Measurements from ENCODE around the gene TRIM56.
"Not testable (repeated sequence)": the region's sequence is repeated elsewhere in the genome, so short reads cannot be mapped to it uniquely, and the experiment has no call there.

The TRIM56 gene

DNA sequence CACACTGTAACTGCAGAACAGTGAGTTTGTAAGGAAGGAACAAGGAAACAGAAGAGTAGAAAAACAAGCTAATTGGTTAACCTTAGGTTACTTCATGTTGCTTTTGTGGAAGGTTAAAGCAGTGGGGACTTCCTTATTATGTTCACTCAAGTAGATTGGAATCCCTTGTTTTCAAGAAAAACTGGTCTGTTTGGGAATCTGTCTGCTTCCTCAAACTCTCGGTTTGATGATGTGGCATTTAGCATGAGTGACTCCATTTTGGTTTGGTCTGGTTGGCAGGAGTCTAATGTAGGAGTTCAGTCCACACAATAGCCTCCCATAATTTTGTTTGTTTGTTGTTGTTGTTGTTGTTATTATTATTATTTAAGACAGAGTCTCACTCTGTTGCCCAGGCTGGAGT lies 3.8 kb upstream of the TRIM56 start:
- TF ChIP-seq, protein P1, sequence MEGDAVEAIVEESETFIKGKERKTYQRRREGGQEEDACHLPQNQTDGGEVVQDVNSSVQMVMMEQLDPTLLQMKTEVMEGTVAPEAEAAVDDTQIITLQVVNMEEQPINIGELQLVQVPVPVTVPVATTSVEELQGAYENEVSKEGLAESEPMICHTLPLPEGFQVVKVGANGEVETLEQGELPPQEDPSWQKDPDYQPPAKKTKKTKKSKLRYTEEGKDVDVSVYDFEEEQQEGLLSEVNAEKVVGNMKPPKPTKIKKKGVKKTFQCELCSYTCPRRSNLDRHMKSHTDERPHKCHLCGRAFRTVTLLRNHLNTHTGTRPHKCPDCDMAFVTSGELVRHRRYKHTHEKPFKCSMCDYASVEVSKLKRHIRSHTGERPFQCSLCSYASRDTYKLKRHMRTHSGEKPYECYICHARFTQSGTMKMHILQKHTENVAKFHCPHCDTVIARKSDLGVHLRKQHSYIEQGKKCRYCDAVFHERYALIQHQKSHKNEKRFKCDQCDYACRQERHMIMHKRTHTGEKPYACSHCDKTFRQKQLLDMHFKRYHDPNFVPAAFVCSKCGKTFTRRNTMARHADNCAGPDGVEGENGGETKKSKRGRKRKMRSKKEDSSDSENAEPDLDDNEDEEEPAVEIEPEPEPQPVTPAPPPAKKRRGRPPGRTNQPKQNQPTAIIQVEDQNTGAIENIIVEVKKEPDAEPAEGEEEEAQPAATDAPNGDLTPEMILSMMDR (IDR thresholded peaks at IDR 0.05; ENCODE audit: insufficient read depth, low read depth, low read length, missing control alignments), result no peak
- no peak for DNase-seq (ENCODE audit: low read depth)
- no peak overlapping the region for H3K4me3 ChIP-seq (ENCODE audit: low read depth, low read length)

DNA sequence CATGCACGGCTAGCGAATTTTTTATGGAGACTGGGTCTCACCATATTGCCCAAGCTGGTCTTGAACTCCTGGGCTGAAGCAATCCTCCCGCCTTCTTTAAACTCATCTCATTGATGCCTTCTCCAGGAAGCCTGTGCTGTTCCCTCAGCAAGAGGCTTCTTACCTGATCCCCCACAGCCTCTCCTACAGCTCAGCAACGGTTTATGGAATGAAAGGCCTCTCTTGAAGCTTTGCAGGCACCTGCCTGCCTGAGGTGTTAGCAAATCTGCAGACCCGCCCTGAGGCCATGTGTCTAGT lies 468 bp upstream of the TRIM56 start:
- peak overlapping the region; percentile 87; the same call in 1 of the 2 replicates for H3K4me3 ChIP-seq (ENCODE audit: low read depth, low read length)
- TF ChIP-seq, protein P1 (IDR thresholded peaks at IDR 0.05; ENCODE audit: insufficient read depth, low read depth, low read length, missing control alignments), result no peak
- DNase-seq (ENCODE audit: low read depth), result no peak

DNA sequence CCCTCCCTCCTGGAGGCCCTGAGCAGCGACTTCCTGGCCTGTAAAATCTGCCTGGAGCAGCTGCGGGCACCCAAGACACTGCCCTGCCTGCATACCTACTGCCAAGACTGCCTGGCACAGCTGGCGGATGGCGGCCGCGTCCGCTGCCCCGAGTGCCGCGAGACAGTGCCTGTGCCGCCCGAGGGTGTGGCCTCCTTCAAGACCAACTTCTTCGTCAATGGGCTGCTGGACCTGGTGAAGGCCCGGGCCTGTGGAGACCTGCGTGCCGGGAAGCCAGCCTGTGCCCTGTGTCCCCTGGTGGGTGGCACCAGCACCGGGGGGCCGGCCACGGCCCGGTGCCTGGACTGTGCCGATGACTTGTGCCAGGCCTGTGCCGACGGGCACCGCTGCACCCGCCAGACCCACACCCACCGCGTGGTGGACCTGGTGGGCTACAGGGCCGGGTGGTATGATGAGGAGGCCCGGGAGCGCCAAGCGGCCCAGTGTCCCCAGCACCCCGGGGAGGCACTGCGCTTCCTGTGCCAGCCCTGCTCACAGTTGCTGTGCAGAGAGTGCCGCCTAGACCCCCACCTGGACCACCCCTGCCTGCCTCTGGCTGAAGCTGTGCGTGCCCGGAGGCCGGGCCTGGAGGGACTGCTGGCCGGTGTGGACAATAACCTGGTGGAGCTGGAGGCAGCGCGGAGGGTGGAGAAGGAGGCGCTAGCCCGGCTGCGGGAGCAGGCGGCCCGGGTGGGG lies 2.2 kb downstream of the TRIM56 start:
- DNase-seq (ENCODE audit: low read depth), result no peak
- TF ChIP-seq, protein P1 (IDR thresholded peaks at IDR 0.05; ENCODE audit: insufficient read depth, low read depth, low read length, missing control alignments), result no peak
- H3K4me3 ChIP-seq (ENCODE audit: low read depth, low read length), result no peak overlapping the region

DNA sequence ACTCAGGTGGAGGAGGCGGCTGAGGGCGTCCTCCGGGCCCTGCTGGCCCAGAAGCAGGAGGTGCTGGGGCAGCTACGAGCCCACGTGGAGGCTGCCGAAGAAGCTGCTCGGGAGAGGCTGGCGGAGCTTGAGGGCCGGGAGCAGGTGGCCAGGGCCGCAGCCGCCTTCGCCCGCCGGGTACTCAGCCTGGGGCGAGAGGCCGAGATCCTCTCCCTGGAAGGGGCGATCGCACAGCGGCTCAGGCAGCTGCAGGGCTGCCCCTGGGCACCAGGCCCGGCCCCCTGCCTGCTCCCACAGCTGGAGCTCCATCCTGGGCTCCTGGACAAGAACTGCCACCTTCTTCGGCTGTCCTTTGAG lies 2.8 kb downstream of the TRIM56 start:
- no peak overlapping the region for H3K4me3 ChIP-seq (ENCODE audit: low read depth, low read length)
- TF ChIP-seq, protein P1 (IDR thresholded peaks at IDR 0.05; ENCODE audit: insufficient read depth, low read depth, low read length, missing control alignments), result no peak
- DNase-seq (ENCODE audit: low read depth), result no peak

DNA sequence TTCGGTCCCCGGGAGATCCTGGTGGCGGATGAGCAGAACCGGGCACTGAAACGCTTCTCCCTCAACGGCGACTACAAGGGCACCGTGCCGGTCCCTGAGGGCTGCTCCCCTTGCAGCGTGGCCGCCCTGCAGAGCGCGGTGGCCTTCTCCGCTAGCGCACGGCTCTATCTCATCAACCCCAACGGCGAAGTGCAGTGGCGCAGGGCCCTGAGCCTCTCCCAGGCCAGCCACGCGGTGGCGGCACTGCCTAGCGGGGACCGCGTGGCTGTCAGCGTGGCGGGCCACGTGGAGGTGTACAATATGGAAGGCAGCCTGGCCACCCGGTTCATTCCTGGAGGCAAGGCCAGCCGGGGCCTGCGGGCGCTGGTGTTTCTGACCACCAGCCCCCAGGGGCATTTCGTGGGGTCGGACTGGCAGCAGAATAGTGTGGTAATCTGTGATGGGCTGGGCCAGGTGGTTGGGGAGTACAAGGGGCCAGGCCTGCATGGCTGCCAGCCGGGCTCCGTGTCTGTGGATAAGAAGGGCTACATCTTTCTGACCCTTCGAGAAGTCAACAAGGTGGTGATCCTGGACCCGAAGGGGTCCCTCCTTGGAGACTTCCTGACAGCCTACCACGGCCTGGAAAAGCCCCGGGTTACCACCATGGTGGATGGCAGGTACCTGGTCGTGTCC lies 3.7 kb downstream of the TRIM56 start:
- no peak overlapping the region for H3K4me3 ChIP-seq (ENCODE audit: low read depth, low read length)
- DNase-seq (ENCODE audit: low read depth), result no peak
- TF ChIP-seq, protein P1 (IDR thresholded peaks at IDR 0.05; ENCODE audit: insufficient read depth, low read depth, low read length, missing control alignments), result no peak

DNA sequence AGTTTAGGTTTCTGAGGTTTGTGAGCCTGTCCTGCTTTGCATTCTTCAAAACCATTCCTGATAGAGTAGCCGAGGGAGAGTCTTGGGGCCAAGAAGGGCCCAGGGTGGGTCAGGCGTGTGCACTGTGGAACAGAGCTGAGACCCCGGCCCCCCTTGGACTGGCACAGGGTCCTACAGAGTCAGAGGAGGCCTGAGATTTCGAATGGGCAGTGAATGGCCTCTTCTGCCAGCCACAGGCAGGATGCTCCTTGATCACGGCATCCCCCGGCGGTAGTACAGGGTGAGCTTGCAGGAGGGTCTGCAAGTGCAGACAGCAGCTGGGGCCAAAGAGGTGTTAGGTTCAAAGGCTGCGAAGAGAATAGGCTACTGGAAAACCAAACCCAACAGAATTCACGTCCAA lies 4.6 kb downstream of the TRIM56 start:
- no peak overlapping the region for H3K4me3 ChIP-seq (ENCODE audit: low read depth, low read length)
- DNase-seq (ENCODE audit: low read depth), result no peak
- TF ChIP-seq, protein P1 (IDR thresholded peaks at IDR 0.05; ENCODE audit: insufficient read depth, low read depth, low read length, missing control alignments), result no peak

DNA sequence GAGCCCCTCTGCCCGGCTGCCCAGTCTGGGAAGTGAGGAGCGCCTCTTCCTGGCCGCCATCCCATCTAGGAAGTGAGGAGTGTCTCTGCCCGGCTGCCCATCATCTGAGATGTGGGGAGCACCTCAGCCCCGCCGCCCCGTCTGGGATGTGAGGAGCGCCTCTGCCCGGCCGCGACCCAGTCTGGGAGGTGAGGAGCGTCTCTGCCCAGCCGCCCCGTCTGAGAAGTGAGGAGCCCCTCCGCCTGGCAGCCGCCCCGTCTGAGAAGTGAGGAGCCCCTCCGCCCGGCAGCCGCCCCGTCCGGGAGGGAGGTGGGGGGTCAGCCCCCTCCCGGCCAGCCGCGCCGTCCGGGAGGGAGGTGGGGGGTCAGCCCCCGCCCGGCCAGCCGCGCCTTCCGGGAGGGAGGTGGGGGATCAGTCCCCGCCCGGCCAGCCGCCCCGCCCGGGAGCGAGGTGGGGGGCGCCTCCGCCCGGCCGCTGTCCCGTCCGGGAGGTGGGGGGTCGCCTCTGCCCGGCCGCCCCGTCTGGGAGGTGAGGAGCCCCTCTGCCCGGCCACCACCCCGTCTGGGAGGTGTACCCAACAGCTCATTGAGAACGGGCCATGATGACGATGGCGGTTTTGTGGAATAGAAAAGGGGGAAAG lies 7.1 kb downstream of the TRIM56 start:
- H3K4me3 ChIP-seq (ENCODE audit: low read depth, low read length); DNase-seq (ENCODE audit: low read depth): not testable (repeated sequence)

Data from GM12865 (cell line).